Vagina (tissue), 2 donors: Measurements from ENCODE around the gene ASPHD2. TPM values are rescaled to one million over a fixed set of nuclear protein-coding genes. Genes with fewer than 3 reads are reported as not detected.
A peak's percentile ranks its signal among the peaks of the same experiment; 100 is the strongest.

Source experiments
- DNase-seq, 2 donors: peaks; one replicate each; pipeline ENCODE4 v3.0.0-alpha.2; 2017; ENCODE audit errors: extremely low spot score in 2 of 2
- H3K27ac ChIP-seq: fragments of 200-600 bp; sonication (generic); one replicate; pipeline ENCODE4 v1.5.1; 2019
- H3K27me3 ChIP-seq: fragments of 200-600 bp; sonication (generic); one replicate; pipeline ENCODE4 v1.5.1; 2019
- H3K36me3 ChIP-seq, 2 donors: fragments of 200-600 bp; sonication (generic); one replicate each; pipeline ENCODE4 v1.5.1; 2017 to 2019
- H3K4me1 ChIP-seq: fragments of 200-600 bp; sonication (generic); one replicate; pipeline ENCODE4 v1.5.1; 2019
- H3K4me3 ChIP-seq, 2 donors: fragments of 200-600 bp; sonication (generic); 1 replicate in 1 of 2; 2 replicates in 1 of 2; pipeline ENCODE4 v1.5.1; 2016 to 2019
- H3K9me3 ChIP-seq: fragments of 200-600 bp; sonication (generic); one replicate; pipeline ENCODE4 v1.5.1; 2019
- POLR2A ChIP-seq, 2 donors: fragments of 450-650 bp; IDR thresholded peaks; one replicate each; pipeline ENCODE4 v1.6.1; 2017; ENCODE audit warnings: antibody characterized with exemption in 2 of 2, mild to moderate bottlenecking in 2 of 2, moderate library complexity in 2 of 2
- POLR2AphosphoS5 ChIP-seq, 2 donors: sonication (generic); formaldehyde crosslinking; IDR thresholded peaks; one replicate each; pipeline ENCODE4 v1.9.0; 2017; ENCODE audit warnings: antibody characterized with exemption in 2 of 2, mild to moderate bottlenecking in 2 of 2, low read depth in 1 of 2; ENCODE audit not compliant: insufficient read depth in 1 of 2
- intact Hi-C: fragments of 100-400 bp; cut with DNase I; formaldehyde crosslinking; loops from one replicate; pipeline ENCODE4 v1.15.1; 2023
- total RNA-seq: library from RNA; depleted of rRNA; stranded (reverse); fragments of >200 nt; gene quantifications from one replicate; pipeline ENCODE4 v1.2.3, GENCODE V29; 2016
- TF ChIP-seq, protein P1 (sequence below), 3 experiments: fragments of 450-650 bp in 2 of 3; fragments of 200-600 bp in 1 of 3; sonication (generic) in 1 of 3; IDR thresholded peaks; one replicate each; pipeline ENCODE4 v1.5.1; 2017 to 2019; ENCODE audit warnings: antibody characterized with exemption in 3 of 3, mild to moderate bottlenecking in 2 of 3, moderate library complexity in 2 of 3

The ASPHD2 gene
- total RNA-seq, 1 donor from 2014 or later = 2.2 TPM

DNA sequence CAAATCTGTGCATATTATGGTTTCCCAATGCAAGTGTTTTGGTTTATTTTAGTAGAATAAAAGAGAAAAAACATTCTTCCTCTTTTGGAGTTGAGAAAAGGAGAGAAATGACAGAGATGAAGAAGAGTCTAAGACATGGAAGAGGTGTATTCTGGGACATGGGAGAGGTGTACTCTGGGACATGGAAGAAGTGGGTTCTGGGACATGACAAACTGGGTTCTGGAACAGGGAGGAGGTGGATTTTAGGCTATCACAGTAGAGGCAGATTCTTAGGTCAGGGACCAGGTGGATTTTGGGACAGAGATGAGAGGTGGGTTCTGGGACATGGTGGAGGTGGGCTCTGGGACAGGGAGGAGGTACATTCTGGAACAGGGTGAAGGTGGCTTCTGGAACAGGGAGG lies 2.1 kb upstream of the ASPHD2 start:
- no peak overlapping the region for H3K4me3 ChIP-seq
- peaks cover 13% of the 10 kb centered on the region for H3K4me1 ChIP-seq
- DNase-seq = no peak
- no peaks in the 10 kb centered on the region for H3K9me3 ChIP-seq
- H3K36me3 ChIP-seq = no peaks in the 10 kb centered on the region
- TF ChIP-seq POLR2AphosphoS5 (IDR thresholded peaks at IDR 0.05; ENCODE audit: insufficient read depth in 1 of 2, low read depth in 1 of 2) (no peak), POLR2A (IDR thresholded peaks at IDR 0.05) (no peak)
- TF ChIP-seq, protein P1, sequence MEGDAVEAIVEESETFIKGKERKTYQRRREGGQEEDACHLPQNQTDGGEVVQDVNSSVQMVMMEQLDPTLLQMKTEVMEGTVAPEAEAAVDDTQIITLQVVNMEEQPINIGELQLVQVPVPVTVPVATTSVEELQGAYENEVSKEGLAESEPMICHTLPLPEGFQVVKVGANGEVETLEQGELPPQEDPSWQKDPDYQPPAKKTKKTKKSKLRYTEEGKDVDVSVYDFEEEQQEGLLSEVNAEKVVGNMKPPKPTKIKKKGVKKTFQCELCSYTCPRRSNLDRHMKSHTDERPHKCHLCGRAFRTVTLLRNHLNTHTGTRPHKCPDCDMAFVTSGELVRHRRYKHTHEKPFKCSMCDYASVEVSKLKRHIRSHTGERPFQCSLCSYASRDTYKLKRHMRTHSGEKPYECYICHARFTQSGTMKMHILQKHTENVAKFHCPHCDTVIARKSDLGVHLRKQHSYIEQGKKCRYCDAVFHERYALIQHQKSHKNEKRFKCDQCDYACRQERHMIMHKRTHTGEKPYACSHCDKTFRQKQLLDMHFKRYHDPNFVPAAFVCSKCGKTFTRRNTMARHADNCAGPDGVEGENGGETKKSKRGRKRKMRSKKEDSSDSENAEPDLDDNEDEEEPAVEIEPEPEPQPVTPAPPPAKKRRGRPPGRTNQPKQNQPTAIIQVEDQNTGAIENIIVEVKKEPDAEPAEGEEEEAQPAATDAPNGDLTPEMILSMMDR (IDR thresholded peaks at IDR 0.05) = no peak
- no peaks in the 10 kb centered on the region for H3K27me3 ChIP-seq
- intact Hi-C loops = no loop called here
- H3K27ac ChIP-seq = no peak overlapping the region

DNA sequence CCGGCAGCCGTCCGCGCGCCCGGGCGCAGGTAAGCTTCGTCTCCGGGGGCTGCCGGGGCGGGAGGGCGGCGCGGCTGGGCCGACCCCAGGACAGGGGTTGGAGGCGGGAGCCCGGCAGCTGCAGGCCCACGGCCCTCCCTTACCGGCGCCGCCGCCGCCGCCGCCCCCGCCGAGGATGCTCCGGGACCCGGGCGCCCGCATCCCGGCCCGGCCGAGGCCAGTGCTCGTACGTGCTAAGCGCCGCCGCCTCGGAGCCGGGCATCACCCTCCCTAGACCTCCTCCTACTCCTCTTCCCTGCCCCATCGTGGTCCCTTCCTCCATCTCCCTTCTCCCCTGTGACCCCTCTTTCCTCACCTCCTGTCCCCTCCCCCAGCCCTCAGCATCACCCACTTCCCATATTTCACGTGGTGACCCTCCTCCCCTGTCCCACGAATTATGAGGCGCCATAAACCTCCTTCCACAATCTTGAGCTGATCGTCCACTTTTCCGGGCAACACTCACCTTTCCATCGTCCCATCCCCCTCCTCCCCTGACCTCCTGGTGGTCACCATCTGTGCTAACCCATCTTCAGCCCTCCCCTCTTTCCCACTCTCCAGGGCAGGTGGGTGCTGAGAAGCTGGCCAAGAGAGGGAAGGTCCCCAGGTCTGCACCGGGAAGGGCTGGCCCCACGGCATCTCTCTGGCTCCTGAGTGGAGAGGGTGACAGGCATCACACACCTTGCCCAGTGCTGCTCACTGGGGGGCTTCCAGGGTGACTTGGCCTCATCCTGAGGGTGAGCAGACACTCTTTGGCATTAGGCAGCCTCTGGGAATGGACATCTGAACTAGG lies 612 bp downstream of the ASPHD2 start:
- DNase-seq = no peak
- Histone ChIP-seq H3K36me3 (no peaks in the 10 kb centered on the region), H3K4me1 (peaks cover 13% of the 10 kb centered on the region), H3K9me3 (no peaks in the 10 kb centered on the region), H3K4me3 (peak overlapping the region; percentile 62), H3K27me3 (no peaks in the 10 kb centered on the region), H3K27ac (no peak overlapping the region)
- TF ChIP-seq, protein P1 (IDR thresholded peaks at IDR 0.05) = no peak
- no peak for TF ChIP-seq POLR2A (IDR thresholded peaks at IDR 0.05)
- TF ChIP-seq POLR2AphosphoS5 (IDR thresholded peaks at IDR 0.05; ENCODE audit: insufficient read depth in 1 of 2, low read depth in 1 of 2) = no peak
- intact Hi-C loops = no loop called here

DNA sequence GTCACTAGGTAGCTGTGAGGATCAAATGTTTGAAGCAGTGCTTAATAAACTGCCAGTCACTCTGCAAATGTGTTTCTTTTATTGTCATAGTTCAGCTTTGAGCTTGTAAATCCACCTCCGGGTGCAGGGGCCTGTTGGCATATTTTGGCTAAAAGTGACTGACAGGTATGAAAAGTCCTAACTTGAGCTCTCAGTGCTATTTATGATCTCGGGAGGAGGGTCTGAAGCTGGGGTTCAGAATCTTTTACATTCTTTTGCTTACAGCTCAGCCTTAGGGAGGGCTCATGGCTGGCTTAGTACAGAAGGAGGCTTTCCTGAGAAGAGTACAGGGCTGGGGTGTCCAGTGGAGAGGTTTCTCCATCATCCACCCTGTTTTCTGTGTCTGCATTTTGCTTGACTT lies 1.5 kb downstream of the ASPHD2 start:
- no peaks in the 10 kb centered on the region for H3K36me3 ChIP-seq
- H3K27me3 ChIP-seq = no peaks in the 10 kb centered on the region
- H3K27ac ChIP-seq = no peak overlapping the region
- no peaks in the 10 kb centered on the region for H3K9me3 ChIP-seq
- intact Hi-C loops = no loop called here
- peaks cover 13% of the 10 kb centered on the region for H3K4me1 ChIP-seq
- no peak for DNase-seq
- TF ChIP-seq, protein P1 (IDR thresholded peaks at IDR 0.05) = no peak
- TF ChIP-seq POLR2A (IDR thresholded peaks at IDR 0.05) (no peak), POLR2AphosphoS5 (IDR thresholded peaks at IDR 0.05; ENCODE audit: insufficient read depth in 1 of 2, low read depth in 1 of 2) (no peak)
- no peak overlapping the region for H3K4me3 ChIP-seq

DNA sequence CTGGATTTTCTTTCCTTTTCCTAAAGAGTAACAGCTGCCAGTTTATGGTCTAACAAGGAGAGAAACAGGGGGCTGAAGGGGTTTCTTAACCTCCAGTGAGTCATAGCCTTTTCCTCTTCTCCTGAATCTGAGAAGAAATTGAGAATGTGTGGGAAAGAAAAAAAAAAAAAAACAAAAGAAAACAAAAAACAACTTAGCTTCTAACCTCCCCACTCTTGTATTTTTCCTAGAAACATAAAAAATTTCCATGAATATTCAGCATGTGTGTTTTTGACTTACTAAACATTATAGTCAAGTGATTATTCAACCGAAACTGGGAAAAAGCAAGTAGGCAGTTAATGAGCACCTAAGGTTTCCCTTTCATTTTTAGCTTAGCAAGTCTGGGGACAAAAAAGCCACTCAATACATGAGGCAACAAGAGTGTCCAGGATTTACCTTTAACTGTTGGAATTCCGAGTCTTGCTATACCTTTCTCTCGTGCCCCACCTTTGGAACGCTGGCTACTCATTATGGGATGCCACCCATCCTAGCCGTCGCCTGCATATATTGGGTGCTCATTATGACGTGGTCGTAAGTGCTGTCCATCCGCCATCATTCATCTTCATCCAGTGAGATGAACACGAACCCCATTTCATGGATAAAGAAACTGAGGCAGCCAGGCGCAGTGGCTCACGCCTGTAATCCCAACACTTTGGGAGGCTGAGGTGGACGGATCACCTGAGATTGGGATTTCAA lies 2.4 kb downstream of the ASPHD2 start:
- intact Hi-C loops = no loop called here
- TF ChIP-seq POLR2AphosphoS5 (IDR thresholded peaks at IDR 0.05; ENCODE audit: insufficient read depth in 1 of 2, low read depth in 1 of 2) (no peak), POLR2A (IDR thresholded peaks at IDR 0.05) (no peak)
- no peak for DNase-seq
- Histone ChIP-seq H3K27me3 (no peaks in the 10 kb centered on the region), H3K27ac (no peak overlapping the region), H3K4me1 (peaks cover 13% of the 10 kb centered on the region), H3K36me3 (no peaks in the 10 kb centered on the region), H3K4me3 (no peak overlapping the region), H3K9me3 (no peaks in the 10 kb centered on the region)

DNA sequence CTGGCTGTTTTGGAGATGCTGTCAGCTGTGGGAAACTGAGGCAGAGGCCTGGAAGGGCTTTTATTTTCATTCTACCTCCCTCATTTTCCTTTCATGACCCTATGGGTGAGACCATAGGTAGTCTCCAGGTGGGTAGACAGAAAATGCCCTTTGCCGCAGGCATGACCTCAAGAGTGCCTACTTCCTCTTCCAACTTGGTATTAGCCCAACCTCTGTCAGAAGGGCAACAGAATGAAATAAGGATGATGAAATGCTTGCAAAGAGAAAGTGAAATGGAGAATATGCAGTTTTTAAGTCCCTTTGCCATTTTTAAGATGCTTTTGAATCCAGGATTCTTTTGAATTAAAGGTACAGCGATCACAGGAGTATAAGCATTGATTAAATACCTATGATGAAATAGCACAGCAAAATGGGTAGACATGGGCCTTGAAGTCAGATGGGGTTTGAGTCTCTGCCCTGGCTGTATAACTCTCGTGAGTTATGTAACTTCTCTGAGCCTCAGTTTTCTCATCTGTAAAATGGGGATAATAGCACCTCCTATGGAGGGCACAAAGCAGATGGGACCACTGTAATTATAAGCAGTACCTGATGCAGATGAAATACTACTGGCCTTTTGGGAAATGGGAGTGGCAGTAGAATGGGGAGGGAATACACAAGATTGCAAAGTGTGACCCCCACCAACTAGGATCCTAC lies 3.7 kb downstream of the ASPHD2 start:
- Histone ChIP-seq H3K9me3 (no peaks in the 10 kb centered on the region), H3K27ac (no peak overlapping the region), H3K27me3 (no peaks in the 10 kb centered on the region), H3K4me1 (peaks cover 13% of the 10 kb centered on the region), H3K36me3 (no peaks in the 10 kb centered on the region), H3K4me3 (no peak overlapping the region)
- intact Hi-C loops = no loop called here
- DNase-seq = no peak
- TF ChIP-seq POLR2A (IDR thresholded peaks at IDR 0.05) (no peak), POLR2AphosphoS5 (IDR thresholded peaks at IDR 0.05; ENCODE audit: insufficient read depth in 1 of 2, low read depth in 1 of 2) (no peak)
- TF ChIP-seq, protein P1 (IDR thresholded peaks at IDR 0.05) = no peak
